ENCODE results near the gene DIAPH2. TPM values are rescaled to one million over a fixed set of nuclear protein-coding genes. Genes with fewer than 3 reads are reported as not detected.

The DIAPH2 gene
- total and polyA plus RNA-seq, 2 experiments from 2014 or later: 16.2 to 56.6 TPM

- no peaks in the 10 kb centered on the region; the same call in 2 of the 3 replicates for H3K36me3 Mint-ChIP-seq (ENCODE audit: low read depth)
- Histone ChIP-seq H2AFZ (no peak overlapping the region), H3K36me3 (ENCODE audit: insufficient read depth) (no peaks in the 10 kb centered on the region), H3K4me2 (no peak overlapping the region), H3F3A (replicated peaks; ENCODE audit: low read depth) (no peaks in the 10 kb centered on the region), H4K20me1 (replicated peaks; ENCODE audit: insufficient read depth) (no peaks in the 10 kb centered on the region), H3K9me2 (ENCODE audit: insufficient read depth) (no peaks in the 10 kb centered on the region), H3K27me3 (ENCODE audit: insufficient read depth) (no peaks in the 10 kb centered on the region), H3K27ac (ENCODE audit: low read depth) (no peak overlapping the region), H3K4me3 (no peak overlapping the region), H3K4me1 (ENCODE audit: insufficient read depth) (no peaks in the 10 kb centered on the region; the same call in 1 of the 2 replicates), H3K79me2 (replicated peaks; ENCODE audit: insufficient read depth) (peaks cover 9% of the 10 kb centered on the region; the same call in 1 of the 2 replicates)
- no peaks in the 10 kb centered on the region; the same call in 2 of the 3 replicates for H3K4me1 Mint-ChIP-seq
- no peak overlapping the region for H3K27ac Mint-ChIP-seq
- no peaks in the 10 kb centered on the region for H3K9me3 Mint-ChIP-seq
- no peak for ATAC-seq
- TF ChIP-seq EZH2 (IDR thresholded peaks at IDR 0.05; ENCODE audit: low read depth, unreplicated experiment) (no peak), CTCF (conservative IDR thresholded peaks at IDR 0.05; ENCODE audit: low read depth in 2 of 2) (no peak), ETS1 (IDR thresholded peaks at IDR 0.05) (no peak), CREB1 (CRISPR knock-in tag; IDR thresholded peaks at IDR 0.05; ENCODE audit: low read depth) (no peak), JUNB (IDR thresholded peaks at IDR 0.05; ENCODE audit: unreplicated experiment) (no peak), POLR2AphosphoS5 (IDR thresholded peaks at IDR 0.05; ENCODE audit: low read depth) (no peak), REST (IDR thresholded peaks at IDR 0.05; ENCODE audit: unreplicated experiment) (no peak), EZH2phosphoT487 (IDR thresholded peaks at IDR 0.05; ENCODE audit: unreplicated experiment) (no peak), ZNF114 (CRISPR knock-in tag; IDR thresholded peaks at IDR 0.05) (no peak), STAT1 (IDR thresholded peaks at IDR 0.05; ENCODE audit: unreplicated experiment) (no peak), NANOG (IDR thresholded peaks at IDR 0.05; ENCODE audit: borderline replicate concordance) (no peak), ZNF462 (CRISPR knock-in tag; IDR thresholded peaks at IDR 0.05) (no peak), ZNF331 (CRISPR knock-in tag; IDR thresholded peaks at IDR 0.05; ENCODE audit: low read depth) (no peak)
- H3K4me3 Mint-ChIP-seq: no peak overlapping the region
- DNase-seq (ENCODE audit: low spot score): no peak
- H3K27me3 Mint-ChIP-seq (ENCODE audit: insufficient read depth, low read depth, poor library complexity): no peaks in the 10 kb centered on the region
Observed at GRCh38 chrX:97363843-97364242, 679.2 kb downstream of the DIAPH2 start.

Data from GM23338 (cell line).